Ecto neural progenitor cell (in vitro differentiated cells): ENCODE results near the gene GEN1.

Source experiments
- DNase-seq: peaks from one replicate; pipeline ENCODE4 v3.0.0-alpha.2; 2018; ENCODE audit warnings: low spot score

The GEN1 gene, protein sequence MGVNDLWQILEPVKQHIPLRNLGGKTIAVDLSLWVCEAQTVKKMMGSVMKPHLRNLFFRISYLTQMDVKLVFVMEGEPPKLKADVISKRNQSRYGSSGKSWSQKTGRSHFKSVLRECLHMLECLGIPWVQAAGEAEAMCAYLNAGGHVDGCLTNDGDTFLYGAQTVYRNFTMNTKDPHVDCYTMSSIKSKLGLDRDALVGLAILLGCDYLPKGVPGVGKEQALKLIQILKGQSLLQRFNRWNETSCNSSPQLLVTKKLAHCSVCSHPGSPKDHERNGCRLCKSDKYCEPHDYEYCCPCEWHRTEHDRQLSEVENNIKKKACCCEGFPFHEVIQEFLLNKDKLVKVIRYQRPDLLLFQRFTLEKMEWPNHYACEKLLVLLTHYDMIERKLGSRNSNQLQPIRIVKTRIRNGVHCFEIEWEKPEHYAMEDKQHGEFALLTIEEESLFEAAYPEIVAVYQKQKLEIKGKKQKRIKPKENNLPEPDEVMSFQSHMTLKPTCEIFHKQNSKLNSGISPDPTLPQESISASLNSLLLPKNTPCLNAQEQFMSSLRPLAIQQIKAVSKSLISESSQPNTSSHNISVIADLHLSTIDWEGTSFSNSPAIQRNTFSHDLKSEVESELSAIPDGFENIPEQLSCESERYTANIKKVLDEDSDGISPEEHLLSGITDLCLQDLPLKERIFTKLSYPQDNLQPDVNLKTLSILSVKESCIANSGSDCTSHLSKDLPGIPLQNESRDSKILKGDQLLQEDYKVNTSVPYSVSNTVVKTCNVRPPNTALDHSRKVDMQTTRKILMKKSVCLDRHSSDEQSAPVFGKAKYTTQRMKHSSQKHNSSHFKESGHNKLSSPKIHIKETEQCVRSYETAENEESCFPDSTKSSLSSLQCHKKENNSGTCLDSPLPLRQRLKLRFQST

DNA sequence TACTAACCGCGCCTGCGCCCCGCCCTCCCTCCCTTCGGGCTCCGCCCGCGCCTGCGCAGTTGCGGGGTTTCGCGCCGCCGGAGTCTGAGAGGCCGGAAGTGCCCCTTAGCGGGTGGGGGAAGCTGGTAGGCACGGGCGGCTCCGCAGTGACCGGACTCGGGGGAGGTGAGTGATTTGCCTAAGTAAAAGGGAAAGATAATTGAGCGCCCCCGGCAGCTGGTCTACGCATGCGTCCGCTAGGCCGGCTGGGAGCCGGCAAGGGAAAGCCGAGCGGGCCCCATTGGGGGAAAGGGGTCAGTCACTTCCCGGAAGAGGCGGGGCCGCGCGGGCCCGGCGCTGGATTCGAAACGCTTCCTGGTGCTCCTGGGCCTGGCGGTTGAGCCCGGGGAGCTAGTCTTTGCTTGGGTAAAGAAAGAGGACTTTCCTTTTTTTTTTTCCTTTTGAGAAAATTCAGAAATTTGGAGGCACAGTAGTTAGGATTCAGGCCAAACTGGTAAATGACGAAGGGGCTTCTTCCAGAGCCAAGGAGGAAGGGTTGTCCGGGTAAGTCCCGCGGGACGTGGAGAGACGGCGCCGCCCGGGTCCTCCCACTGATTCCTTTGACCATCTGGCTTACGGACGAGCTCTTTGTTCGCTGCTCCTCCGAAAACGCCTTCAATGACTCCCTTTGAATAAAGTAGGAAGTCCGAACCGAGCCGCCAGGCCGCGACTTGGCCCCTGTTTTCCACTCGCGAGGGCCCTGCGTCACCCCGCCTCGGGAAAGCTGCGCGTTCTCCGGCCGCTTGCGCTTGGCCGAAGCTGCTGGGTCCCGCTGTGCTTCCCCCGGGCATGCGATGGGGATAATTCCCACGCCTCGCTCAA is at the start of gene GEN1, which contains the start of gene SMC6:
GEN1 (plus strand) TSS at position 336 of the 861 bp plus-strand sequence. CDS start 5,806 bp downstream, outside the sequence.
SMC6 (minus strand) TSS at position 8 of the 861 bp plus-strand sequence. CDS start 7,864 bp downstream, outside the sequence.
- peak; percentile 96 for DNase-seq

GRCh38 chr2:17706845-17707244 is 47.1 kb upstream of the GEN1 start:
- no peak for DNase-seq

DNA sequence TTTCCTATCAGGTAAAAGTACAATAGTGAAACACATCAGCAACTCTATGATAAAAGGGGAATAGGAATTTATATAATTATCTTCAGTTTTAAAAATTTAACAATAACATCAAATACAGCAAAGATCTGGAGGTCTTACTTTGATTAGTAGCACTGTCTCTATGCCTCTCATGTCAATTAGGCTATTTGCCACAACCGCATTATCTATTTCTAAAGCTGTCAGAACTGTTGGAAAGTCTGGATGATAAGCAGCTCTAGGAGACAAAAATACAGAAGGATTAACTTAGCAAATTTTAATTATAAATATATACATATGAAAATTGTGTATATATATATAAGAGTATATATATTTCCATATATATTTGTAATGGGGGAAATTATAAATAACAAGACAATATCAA is 45.4 kb upstream of the GEN1 start:
- DNase-seq, result no peak

GRCh38 chr2:17709897-17710296 is 44.0 kb upstream of the GEN1 start:
- no peak for DNase-seq

GRCh38 chr2:17710547-17711248 is 43.2 kb upstream of the GEN1 start:
- DNase-seq, result no peak

- DNase-seq, result no peak
Measured at GRCh38 chr2:17713291-17713690, 40.6 kb upstream of the GEN1 start.

GRCh38 chr2:17717666-17718065 is 36.3 kb upstream of the GEN1 start:
- DNase-seq, result no peak

- no peak for DNase-seq
Measured at GRCh38 chr2:17718689-17719088, 35.2 kb upstream of the GEN1 start.

DNA sequence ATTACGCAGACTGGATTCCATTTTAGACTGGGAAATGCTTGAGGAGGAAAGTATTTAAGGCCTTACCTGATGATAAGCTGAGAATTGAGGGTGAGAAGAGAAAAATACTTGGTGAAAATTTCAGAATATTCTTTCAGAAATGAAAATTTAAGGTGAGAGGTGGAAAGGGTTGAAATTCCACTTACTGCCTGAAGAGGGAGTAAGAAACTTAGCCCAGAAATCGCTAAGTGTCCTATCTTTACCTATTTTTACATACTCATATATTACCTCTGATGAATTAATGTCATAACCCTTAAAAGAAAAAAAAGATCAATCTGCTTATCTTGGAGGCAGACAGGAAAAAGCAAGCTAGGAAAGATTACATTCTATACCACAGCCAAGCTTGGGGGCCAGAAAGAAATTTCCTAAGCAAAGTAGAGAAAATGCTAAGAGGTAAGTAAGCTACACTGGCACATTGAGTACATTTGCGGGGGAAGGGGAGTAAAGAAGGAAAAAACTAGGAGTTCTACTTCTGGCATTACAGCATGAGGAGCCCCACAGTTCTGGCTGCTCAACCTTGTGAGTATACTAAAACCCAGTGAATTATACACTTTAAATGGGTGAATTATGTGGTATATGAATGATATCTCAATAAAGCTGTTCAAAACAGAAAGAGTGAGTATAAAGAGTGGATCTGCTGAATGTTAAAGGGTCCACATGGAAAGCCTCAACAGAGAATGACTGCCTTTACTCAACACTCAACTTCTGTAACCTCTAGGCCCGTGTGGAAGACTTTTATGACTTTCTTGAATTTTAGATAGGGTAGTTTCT is 34.2 kb upstream of the GEN1 start:
- DNase-seq, result no peak

- DNase-seq, result no peak
Measured at GRCh38 chr2:17728210-17728609, 25.7 kb upstream of the GEN1 start.

GRCh38 chr2:17729880-17730279 is 24.1 kb upstream of the GEN1 start:
- no peak for DNase-seq

- DNase-seq, result no peak
Measured at GRCh38 chr2:17733599-17733998, 20.3 kb upstream of the GEN1 start.

GRCh38 chr2:17735864-17736263 is 18.1 kb upstream of the GEN1 start:
- no peak for DNase-seq

GRCh38 chr2:17736989-17737388 is 16.9 kb upstream of the GEN1 start:
- no peak for DNase-seq

- DNase-seq, result no peak
Measured at GRCh38 chr2:17740203-17740602, 13.7 kb upstream of the GEN1 start.

DNA sequence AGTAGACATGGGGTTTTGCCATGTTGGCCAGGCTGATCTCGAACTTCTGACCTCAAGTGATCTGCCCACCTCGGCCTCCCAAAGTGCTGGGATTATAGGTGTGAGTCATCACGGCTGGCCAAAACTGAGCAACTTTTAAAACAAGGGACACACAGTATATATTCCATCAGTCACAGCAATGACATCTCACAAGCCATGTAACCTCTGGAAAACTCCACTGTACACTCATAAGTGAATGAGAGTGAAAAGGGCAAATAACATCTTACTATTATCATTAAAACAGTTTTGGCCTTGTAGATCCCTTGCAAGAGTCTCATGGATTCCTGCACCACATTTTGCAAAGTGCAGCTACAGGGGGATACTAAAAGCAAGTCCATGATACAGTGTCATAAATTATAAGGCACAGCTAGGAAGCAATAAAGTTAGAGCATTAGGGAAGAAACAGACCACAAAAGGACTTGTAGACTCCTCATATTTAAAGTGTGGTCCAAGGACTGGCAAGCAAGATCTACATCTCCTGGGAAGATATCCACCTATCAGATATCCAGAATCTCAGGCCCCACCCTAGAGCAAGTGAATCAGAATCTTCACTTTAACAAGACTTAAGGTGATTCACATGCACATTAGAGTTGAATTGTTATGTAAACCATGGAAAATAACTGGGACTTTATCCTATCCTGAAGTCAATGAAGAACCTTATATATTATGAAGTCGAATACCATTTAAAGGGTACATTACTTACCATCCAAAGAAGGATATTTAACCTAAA is 6.1 kb upstream of the GEN1 start:
- DNase-seq, result no peak

DNA sequence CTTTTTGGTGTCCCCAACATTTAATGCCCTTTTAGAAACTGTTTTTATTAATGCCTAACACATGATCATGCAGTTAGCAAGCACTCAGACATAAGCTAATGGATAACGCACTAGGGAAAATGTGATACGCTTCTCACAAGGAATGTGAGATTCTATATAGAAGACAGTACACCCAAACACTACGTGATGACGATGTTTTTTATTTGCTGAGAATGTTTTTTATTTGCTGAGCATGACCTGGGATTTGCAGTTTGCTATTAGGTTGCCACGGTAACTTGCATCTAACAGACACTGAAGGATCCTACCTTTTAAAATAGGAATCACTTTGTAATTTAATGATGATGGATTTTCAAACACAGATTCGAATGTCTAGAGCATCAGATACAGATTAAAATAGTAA is 5.2 kb upstream of the GEN1 start:
- DNase-seq, result no peak

DNA sequence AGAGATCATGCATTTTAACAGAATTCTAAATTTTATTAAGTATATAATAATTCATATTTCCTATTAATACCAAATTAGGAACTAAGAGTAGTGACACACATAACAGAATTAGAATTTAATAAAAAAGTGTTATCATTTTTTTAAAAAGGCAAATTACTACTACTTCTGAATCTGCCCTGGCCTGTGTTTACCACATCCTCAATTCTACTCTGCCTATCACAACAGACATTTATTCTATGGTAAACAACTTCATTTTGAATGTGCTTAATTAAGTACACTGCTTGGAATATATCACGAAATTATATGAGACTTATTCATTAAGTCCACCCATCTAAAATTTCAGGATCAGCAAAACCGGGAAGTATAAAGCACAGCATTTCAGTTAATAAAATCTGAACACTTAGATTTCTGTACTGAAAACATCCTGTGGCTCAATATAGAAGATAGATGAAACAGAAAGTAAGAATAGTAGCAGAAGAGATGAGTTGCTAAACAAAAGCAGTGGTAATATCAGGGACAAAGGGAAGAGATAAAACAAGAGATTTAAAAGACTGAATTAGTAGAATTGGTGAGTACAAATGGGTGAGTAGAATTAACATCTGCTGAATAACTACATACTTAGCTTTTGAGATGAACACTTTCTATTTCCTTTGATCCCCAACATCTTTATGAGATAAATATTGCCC is 4.0 kb upstream of the GEN1 start:
- no peak for DNase-seq

GRCh38 chr2:17752246-17752645 is 1.7 kb upstream of the GEN1 start:
- no peak for DNase-seq
